ENCODE measurements around the gene CREB5.

CREB5 gene

DNA sequence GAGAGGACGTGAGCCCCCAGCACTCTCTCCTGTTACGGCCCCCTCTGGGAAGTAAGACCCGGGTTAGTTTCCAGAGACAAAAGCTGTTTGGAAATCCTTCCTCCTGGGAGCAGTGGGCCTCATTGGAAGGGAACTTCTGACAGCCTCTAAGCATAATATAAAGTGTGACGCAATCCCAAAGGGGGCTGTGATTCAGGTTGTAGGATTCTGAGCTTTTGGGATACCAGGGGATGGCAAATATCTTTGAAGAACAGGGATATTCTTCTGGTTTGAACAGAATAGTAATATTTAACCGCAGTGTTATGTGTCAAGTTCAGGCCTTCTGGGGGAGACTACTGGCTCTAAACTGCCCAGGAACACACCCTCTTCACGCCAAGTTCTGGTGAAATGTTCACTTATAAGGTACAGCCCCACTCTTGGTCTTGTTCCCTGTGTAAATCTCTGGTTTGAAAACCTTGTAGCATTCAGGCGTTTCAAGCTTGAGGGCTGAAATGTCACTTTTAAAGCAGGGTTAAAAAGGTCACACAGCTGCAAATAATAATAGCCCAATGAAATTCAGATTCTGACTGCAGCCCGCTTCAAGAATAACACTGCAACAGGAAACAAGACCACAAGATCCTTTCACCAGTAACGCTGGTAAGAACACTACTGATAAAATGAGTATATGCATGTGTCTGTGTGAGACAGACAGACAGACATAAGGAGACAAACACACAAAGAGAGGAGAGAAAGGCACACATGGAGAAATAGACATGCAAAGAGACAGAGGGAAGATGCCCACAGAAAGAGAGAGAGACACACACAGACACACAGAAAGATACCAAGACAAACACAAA is 69.0 kb downstream of the CREB5 start:
- DNase-seq = no peak

DNA sequence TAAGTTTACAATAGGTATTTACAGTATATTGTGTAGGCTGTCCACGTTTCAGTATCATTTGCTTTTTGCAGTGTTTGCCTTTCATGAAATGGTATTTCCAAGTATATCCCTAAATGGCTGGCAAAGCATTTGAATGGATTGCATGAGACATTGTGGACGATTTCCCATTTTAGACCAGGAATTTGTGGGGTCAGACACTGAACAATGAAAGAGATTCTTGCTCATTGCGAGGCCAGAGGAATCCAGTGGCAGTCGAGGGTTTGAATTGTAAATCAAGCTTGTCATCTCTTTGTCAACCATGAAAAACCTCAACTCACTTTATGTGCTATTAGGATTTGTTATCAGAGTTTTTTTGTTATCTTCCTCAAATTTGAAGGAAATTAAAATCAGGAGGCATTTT is 70.8 kb downstream of the CREB5 start:
- DNase-seq = no peak

DNA sequence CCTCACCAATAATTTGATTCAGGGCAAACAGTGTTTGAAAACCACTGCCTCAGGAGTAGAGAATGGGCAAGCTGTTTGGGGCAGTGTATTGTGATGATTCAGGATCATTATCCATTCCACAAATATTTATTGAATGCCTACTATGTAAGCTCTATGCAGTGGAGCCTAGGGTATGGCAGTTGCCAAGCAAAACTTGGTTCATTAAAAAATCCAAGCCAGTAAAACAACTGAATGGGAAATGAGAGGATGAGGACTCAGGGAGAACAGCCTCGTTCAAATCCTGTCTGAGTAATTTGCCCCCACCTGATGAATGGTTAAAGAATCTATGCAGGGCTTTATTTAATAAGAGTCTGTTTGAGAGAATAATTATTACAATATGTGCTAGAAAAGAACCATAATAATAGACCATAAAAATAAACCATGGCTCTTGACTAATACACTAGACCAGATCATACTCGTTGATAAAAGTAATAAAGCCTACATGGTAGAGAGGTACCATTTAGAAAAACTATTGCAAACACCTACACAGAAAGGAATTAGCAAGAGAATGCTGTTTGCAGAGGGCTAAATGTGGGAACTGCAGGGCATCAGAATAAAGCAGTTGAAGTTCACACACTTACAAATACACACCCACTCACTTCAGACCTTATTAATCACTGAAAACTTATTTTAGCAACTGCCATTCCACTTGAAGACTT is 71.7 kb downstream of the CREB5 start:
- no peak for DNase-seq

DNA sequence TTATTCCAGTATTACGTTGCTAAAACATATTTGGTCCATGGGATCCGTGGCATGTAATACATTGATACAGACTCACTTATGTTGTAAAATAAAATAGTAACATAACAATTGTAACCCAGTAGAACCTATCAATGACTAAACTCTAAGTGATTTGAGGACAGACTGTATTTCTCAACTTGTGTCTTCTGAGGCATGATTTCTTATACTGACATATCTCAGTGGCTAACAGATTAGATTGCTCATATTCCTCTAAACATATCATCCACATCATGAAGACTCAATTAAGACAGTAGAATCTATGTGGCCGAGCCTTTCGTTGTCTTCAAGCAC is 72.3 kb downstream of the CREB5 start:
- no peak for DNase-seq

DNA sequence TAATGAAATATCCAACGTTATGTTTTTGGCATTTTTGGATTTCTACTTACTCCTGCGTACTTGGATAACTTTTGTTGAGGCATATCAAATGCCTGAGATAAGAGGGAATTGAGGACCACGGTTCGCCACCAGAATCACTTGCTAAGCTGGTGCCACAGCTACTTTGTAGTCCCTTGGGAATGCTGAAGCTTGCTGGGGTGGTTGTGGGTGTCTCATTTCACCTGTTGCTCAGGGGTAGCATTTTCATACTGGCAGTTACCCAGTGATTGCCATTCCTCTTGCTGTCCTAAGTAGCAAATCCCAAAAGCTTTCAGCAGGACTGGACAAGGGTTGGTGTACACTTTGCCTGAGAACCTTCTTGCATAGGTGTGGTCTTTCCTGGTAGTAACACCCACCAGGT is 75.2 kb downstream of the CREB5 start:
- no peak for DNase-seq

DNA sequence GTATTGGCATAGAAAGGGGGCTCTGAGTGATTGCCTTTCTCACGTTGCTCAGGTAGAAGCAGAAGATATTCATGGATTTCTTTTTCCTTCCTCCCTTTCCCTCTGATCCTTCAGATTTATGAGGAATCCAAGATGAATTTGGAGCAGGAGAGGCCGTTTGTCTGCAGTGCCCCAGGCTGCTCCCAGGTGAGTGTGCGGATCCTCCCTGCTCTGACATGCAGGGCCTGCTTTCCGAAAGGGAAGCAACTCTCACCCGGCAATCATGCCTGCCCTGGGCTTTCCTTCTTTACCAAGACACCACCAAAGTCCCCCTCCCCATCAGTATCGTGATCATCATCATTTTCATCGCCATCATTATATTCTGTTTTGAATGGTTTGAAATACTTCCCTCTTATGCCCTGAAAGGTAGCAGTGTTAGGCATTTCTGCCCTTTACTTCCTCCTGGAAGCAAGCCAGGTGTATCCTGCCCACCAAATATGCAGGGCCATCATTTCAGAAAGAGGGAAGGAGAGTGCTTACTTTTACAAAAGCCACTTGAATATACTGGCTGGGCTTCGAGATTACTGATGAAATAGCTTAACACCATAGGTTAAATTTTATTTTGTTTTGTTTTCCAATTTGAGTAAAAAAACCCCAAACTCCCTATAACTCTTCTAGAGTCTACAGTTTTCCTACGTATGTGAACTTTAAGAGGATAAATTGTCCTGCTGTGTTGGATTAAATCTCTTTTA is 75.9 kb downstream of the CREB5 start:
- no peak for DNase-seq

DNA sequence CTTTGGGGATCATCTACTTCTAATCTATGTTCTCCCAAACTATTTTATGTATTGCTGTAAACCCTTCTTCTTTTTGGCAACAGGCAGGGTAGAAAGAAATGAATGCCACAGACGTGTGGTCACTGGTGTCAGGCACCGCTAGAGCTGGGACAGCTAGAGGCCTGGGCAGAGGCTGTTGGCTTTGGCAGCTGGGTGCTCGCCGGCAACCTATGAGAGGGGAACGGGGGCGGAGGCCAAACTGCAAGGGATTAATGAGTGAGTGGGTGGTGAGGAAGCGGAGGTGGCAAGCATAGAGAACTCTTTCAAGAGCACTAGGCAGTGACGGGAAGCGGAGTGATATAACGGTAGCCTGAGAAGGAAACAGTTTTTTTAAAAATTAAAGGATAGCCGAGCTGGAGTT is 78.5 kb downstream of the CREB5 start:
- DNase-seq = no peak

DNA sequence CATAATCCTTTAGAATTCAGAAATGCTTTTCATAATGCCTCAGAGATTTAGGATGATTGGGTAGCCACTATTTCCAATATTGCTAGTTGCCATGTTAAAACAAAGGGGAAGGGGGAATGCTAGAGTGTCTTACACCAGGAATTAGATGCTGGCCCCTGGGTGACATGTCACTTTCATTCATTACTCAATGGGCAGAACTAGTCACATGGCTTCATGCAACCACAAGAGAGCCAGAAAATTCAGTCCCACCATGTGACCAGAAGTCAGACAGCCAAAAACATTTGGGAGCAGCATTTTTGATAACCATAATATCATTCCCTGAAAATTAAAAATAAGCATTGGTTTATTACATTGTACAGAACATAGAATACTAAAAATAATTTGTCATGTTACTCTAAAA is 81.2 kb downstream of the CREB5 start:
- DNase-seq = no peak

DNA sequence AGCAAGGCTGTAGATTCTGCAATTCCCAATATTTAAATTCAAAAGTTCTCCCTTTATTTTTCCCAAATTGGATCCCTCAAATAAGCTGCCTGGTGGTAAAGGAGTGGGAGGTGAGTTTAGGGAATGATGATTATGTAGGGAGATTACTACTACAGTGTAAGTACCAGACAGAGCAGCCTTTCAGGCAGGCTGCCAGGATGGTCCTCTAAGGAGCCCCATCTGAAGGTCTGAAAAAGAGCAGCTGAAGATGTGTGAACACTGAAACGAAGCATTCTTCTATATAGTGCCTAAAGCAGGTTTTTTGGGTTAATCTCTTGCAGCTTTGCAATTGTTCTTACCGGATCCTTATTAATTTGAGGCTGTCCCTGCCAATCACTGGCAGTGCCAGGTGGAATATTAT is 84.7 kb downstream of the CREB5 start:
- DNase-seq = no peak

DNA sequence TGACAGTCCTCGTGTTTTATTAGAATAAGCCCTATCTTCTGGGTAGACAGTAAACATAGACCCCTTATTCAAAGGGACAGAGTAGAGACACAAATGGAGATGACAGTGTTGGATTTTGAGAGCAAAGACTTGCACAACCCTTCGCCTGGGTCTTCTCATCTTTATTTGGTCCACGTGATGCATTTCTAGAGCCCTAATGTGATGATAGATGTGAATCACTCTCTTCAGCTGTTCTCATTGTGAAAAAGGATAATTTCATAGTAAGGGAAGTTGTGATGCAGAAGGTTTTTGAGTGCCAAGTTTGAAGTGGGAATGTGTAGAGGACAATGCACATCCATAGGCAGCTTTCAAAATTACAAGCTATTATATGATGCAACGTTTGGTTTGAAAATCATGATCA is 86.3 kb downstream of the CREB5 start:
- no peak for DNase-seq

DNA sequence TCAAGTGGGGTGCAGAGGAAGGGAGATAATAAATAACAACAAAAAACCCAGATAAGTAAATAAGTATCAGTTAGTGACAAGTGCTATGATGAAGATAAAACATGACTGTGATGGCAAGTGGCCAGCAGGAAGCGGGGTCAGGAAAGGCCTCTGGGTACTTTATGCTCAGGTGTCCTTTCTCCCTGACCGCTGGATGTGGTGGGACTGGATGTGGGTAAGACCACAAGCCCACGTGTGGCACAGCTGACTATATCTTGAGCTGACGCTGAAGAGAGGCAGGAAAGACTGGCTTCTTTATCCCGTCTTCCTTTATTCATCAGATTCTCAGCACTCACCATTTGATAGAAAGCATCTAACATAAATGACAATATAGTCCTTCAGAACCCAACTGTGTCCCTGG is 87.8 kb downstream of the CREB5 start:
- no peak for DNase-seq

DNA sequence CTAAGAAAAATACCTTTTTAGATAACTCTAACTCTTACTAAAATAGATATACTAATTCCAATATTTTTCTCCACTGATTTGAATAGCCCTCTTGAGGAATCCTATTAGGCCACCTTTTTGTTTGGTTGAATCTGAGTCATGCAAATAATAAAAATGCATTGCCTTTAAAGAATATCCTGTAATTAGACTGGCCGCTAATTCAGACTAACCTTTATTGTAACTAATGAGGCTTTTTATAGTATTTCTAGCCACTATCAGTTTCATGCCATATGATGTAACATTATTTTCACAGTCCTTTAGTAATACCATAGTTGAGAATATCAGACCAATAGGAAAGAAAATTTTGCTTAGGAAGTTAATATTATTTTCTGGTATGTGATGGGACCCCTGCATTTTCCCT is 90.1 kb downstream of the CREB5 start:
- no peak for DNase-seq

DNA sequence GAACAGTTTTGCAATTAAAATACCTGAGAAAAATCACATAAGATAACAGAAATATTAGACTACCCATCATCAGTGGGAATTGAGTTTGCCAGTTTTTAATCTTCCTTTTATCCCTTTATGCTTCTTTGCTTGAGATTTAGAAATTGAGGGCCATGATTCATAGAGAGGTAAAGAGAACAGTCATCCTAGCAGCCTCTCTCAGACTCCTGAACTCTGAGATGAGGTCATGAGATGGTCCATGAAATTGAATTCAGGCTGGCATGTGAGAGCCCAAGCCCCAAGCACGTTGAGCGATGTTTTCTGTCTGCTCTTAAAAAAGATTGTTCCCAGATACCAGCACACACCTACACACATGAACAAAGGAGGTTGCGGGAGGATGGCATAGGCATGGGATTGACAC is 91.1 kb downstream of the CREB5 start:
- no peak for DNase-seq

DNA sequence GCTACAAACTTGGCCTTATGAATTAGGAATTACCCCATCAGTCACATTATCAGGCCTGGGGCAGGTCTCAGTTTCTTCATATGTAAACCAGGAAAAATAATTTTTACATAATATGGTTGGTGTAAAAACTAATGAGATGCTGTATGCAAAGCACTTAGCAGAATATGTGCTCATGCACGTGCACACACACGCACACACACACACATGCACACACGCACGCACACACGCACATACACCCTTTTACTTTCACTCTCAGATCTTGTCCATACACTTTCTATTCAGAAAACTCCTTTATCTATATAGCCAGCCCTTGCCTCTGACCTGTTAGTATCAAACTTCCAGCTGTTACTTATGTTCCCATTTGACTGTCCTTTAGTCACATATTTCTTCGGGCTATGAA is 92.7 kb downstream of the CREB5 start:
- DNase-seq = no peak

DNA sequence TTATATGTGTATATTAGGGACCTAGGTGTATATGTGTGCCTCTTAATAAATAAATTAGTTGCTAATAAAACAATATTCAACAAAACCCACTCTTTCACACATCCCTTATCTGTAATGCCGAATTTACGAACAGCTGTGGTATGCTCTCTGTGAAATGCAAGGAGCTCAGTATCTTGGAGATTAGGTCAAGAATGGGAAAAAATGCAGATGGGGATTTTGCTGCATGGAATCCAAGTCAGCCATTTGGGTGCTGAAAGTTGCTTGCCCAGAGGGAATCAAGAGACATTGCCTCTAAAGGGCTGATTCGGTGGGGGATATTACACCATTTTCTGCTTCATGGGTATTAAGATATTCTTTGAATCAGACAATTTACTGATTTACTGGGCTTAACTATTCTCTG is 93.5 kb downstream of the CREB5 start:
- no peak for DNase-seq

DNA sequence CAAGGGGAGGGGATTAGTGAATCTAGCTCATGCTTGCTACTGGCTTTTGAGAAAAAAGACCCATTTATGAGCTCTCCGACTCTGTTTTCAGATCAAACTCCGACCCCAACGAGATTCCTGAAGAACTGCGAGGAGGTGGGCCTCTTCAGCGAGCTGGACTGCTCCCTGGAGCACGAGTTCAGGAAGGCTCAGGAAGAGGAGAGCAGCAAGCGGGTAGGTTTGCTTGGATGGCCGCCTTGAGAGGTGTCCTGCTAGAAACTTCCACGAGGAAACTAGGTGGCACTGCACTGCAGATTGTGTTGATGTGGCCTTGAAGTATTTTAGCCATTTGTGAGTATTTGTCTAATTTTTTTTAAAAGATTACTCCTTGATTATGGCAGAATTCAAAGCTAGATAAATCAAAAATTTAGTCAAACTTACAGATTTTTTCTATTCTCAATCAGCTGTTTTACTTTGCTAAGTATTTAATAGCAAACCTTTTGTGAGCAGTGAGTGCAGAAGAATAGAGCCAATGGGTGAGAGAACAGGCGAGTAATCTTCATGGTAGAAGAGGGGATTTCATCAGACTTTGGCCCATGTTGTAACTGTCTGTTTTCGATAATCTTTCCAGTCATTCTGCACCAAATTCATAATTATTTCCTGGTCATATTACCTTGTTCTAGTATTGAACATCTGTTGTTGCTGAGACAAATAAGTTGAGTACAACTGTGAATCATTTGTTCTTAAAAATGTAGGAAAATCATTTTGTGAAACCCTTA is 95.4 kb downstream of the CREB5 start:
- no peak for DNase-seq

DNA sequence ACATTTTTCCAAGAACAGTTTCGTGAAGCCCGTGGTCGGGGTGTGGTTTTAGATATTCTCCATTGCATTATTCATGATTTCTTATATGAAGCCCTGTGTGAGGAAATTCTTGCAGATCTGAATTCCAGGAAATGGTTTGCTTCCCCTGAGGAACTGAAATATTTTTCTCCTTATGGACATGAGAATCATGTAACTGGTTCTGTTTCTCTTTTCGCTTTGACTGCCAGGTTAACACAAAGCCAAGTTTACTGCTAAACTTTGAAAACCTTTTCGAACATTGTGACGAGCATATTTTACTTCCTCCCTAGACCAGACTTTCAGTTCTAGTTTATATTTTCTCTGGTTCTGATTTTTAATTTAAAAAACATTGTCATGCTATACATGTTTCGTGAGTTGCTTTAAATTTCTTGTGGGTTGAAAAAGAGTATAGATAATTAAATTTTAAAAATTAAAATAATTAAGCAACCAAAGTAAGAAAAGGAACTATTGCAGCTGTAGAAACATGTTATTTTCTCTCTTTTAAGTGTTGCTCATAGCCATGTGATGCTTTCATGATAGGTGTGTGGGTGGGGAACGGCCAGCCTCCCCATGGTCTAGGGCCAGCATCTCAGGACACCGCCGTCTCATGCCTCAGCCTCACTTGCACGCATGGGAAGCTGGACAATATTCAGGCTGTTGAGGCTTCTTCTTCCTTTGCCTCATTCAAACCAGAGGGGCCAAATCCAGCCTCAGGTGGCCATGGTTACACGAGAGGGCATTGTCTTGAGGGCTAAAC is 97.1 kb downstream of the CREB5 start:
- peak in 1 of 2 donors; percentile 11 for DNase-seq

DNA sequence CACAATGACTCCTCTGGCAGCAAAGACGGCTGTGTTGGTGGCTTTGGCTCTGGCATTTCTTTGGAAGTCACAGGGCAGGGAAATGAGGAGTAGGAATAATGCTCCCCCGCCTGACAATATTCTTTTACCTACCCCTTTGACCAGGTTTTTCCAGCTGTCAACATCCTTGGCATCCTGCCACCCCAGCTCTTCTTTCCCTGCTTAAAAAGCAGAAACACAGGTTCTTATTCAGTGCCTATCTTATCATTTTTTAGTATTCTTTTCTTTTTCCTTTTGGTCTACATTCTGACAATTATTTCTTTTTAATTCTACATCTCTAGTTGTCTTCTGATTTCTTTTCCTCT is 97.7 kb downstream of the CREB5 start:
- no peak for DNase-seq

DNA sequence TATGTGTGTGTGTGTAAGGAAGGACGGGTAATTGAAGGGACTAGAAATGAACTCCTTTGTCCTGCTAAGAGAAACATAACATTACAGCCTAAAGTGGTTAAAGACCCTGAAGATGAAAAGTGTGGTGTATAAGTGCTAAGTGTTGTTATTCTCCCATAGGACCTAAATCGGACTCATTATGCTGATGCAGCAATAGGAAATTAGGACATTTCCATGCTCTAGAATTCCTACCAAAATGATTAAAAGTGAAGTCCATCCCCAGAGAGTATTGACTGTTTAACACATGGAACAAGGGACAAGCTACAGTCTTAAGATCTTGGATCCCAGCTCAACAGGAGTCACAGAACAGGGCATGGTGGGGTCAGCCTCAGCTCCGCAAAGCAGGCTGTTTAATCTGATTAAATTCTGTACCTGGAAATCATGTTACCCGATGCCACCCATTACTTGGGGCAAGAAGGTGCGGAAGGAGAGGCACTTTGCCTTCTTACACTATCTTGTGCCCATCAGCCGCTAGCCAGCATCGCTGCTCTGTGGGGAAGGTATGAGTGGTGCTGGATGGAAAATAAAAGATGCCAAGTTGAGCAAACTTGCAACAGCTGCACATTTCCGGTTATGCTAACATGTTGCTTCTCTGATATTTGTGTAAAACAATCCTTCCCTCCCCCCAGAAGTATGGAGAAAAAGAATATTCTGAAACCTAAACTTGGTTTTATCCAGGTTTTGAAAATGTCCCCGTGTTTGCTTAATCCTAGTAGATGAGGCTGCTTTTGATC is 100.5 kb downstream of the CREB5 start:
- DNase-seq = no peak

DNA sequence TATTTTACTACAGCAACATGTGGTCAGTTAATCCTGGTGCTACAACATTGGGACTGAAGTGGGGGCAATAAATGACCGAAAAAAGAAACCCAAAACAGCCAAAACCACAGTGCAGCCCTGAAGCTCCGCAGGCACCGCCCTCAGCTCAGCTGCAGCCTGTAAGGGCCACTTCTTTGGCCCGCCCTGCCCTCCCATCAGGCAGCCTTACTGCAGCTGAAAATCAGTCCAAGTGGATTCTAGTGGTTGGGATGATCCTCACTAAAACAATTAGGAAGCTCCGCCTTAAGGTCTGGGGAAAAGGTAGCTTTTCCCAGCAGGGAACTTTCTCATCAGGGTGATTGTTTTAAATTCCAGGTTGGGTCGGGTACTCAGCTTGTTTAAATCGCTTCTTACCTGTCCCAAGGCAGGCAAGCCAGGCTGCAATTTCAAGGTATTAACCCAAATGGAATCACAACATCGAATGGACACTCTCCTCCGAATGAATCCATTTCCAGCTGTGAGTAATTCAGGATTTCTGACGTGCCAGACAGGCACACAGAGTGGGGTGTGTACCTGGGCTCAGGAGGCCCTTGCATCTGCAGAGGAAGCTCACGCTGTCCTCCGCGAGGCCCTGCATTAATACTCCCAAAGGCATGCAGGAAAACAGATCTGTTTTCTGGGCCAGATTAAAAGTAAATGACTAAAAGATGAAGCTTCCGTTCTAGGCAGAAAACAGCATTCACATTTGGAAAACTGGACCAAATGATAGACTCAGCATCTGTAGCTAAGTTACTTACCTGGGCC is 104.3 kb downstream of the CREB5 start:
- DNase-seq = no peak

DNA sequence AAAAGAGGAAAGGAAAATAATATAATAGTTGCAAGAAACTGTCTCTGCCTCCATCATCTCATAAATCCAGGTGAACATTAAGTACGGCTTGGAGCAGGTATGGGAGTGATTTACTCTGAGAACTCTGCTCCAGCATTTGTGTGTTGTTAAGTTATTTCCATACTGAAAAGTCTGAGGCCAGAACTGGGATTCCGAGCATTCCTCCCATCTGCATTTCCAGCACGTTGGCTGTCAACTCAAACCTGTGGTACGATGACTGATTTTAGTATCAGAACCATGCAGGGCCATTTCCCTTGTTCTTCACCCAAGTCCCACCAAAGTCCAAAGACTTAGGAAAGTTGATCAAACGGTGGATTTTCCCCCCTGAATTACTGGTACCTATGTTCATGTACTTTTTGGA is 104.9 kb downstream of the CREB5 start:
- no peak for DNase-seq

All from CD4-positive, alpha-beta T cell treated with Interferon alpha-2 for 1 hour (primary cell).